SIG-M5 (cell line): ENCODE results near the gene ATP13A1.

Experiments used
- DNase-seq: peaks from one replicate; lab custom pipeline; 2025; lab: John Stamatoyannopoulos, UW

ATP13A1 gene

DNA sequence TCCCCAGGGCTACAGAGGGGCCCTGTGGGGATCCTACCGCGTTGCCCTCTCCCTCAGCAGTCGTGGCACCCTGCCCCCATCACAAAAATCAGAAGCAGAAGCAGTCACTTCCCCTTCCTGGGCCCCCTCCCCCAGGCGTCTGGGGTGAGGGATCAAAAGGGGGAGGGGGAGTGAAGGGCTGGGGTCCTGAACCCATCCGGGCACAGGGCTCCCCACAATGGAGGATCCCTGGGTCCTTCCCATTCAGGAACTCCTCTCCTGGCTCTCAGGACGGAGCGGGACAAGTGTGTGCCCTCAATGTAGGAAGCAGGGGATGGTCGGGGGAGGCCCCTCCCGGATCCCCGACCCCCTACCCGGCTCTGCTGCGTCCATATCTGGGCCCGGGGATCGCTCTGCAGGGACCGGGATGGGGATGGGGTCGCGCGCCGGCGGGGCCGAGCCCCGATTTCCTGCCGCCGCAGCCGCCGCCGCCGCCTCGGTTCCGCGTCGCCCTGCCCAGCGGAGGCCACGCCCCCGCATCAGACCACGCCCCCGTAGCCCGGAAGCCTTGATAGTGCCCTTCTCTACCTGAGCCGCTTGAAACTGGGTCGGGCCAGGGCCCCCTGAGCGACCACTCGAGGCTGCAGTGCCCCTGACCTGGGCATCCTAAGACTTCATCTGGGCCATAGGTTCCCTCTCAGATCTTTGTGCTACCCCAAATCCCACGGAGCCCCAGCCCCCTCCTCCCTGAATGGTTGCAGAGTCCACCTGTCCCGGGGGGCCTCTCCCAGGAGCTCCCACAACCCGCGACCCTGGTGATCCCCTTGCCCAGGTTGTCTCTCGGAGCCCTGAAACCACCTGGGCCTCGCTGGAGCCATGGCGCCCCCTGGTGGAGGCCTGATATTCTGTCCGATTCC is 20.1 kb downstream of the ATP13A1 start, which contains the start of gene GMIP:
TSS of gene GMIP (minus strand) at position 500 of the 896 bp plus-strand sequence. CDS start at position 372, 128 bp downstream.
- peak; percentile 7 for DNase-seq

DNA sequence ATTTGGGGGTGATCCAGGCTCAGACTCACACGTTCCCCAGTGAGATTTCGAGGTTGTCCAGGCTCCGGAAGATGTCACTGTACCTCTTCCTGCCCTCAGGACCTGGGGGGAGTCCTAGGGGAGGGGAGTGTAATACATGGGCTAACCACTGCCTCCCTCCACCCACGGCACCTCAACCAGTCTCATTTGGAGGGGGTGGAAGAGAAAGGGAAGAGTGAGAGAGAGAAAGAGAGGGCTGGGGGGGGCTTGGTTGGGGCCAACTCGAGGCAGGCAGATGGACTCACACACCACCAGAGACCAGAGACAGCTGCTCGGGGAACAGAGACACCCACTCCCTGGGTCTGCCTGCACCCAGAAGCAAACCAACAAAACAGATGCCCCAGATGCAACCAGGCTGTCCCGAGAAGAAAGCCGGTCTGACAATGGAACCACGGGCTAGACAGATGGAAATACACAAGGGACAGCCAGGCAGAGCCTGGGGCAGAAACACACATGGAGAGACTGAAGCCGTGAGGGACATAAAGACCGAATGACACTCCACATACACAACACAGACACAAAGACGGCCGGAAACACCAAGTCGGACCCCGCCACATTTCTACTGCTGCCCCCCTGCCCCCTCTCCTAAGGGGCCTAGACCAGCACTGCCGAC is 20.8 kb downstream of the ATP13A1 start:
- no peak for DNase-seq

DNA sequence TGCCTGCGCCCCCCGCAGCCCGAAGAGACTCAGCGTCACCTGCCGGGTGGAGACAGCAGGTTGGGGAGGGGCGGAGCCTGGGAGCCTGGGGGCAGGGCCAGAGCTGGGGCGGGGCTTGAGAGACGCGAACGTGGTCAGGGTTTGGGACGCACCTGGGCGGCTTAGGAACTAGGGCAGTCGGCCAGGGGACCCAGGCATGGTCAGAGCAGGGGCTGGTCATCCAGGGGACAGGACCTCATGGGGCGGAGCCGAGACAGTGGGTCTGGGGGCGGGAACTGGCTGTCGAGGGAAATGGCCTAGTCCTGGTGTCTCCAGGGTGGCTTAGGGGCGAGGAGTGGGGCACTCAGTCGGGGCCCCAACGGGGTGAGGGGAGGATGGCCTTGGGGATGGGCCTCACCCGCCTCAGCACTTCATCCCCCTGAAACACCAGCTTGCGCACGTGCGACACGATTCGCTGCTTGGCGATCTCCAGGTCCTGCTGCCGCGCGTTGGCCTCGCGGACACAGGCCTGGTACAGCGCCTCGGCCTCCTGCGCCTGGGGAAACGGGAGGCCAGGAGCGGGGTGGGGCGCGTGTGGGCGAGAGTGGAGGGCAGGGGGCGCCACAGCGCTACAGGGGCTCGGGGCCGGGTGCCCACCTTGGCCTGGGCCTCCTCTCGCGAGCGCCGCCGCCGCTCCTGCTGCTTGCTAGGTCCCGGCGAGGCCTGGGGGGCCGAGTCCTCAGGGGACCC is 25.8 kb downstream of the ATP13A1 start:
- DNase-seq: no peak

DNA sequence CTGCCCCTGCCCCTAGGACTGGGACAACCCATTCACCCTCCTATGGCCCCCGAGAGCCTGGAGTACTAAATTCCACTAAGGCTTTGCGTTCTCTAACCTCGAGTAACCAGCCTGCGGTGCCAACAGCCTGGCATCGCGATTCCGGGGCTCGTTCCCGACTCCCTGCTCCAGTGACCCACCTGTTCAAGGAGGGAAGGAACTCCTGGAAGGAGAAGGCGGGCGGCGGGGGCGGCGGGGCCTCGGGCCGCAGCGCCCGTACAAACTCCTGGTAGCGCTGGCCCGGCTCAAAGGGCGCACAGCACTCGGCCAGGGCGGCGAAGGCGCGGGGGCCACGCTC is 26.3 kb downstream of the ATP13A1 start:
- no peak for DNase-seq

DNA sequence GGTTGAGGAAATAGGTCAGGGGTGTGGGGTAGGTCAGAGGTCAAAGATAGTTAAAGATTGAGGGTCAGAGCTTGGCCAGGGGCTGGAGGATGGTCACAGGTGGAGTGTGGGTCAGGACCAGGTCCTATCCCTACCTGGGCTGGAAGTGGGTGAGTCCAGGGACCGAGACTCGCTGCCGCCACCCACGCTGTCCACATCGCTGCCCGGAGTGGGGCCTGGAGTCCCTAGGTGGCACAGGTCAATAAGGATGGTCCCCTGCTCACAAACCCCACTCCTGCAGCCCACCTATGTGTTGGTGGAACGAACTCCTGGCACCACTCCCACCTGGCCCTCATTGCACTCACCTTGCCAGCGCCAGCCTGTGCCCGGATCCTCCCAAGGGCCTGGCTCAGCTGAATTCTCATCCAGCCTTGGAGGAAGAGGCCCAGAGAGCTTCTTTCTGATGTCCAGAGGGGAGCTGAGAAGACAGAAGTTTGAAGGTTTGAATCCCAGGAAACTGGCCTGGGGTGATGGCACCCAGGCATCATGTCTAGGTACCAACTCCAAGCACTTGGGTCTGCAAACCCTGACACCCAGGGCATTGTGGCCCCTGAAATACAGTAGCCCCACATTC is 26.8 kb downstream of the ATP13A1 start:
- DNase-seq: no peak

DNA sequence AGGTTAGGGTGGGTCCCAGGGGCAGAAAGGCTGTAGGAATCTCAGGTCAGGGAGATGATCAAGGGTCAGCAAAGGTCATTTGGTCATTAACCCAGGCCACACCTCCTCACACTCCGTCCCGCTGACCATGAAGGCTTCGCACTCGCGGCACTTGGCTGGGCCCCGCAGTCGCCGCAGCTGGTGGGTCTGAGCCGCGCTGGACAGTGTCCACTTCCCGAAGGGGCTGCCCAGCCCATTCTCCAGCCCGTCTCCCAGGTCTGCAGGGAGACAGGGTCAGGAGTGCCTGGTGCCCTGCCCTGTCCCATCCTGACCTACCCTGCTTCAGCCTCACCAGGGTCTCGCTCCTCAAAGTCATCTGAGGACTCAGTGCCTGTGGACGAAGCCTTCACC is 28.2 kb downstream of the ATP13A1 start:
- no peak for DNase-seq

DNA sequence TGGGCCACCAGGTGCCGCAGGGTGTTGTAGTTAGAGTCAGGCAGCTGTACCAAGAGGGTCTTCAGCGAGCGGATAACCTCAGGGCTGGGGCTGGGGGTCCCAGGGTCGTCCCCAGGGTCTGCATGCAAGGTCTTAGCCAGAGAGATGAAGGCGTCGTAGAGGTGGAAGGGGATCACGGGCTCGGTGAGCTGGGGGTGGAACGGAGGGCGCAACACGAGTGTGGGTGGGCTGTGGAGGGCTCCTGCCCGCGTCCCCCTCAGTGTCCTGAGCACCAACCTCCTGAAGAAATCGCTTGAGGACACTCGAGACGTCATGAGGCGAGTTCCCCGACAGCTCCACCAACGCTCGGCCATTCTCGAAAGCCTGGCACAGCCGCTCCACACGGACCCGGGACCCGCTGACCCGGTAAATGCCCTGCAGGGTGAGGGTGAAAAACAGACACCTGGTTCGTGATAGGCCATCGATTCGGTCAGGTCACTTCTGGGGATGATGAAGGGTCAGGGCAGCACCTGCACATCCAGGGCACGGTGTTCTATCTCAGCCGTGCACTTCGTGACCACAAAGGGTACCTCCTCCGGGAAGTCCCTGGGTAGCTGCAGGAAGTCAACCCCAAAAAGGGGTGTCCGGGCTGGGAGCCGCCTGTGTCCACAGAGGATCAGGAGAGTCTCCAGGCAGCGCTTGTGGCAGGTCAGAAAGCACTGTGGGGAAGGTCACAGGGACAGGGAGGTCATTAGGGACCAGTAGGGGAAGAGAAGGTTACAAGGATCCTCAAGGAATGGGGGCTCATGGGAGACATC is 28.8 kb downstream of the ATP13A1 start:
- DNase-seq: no peak

DNA sequence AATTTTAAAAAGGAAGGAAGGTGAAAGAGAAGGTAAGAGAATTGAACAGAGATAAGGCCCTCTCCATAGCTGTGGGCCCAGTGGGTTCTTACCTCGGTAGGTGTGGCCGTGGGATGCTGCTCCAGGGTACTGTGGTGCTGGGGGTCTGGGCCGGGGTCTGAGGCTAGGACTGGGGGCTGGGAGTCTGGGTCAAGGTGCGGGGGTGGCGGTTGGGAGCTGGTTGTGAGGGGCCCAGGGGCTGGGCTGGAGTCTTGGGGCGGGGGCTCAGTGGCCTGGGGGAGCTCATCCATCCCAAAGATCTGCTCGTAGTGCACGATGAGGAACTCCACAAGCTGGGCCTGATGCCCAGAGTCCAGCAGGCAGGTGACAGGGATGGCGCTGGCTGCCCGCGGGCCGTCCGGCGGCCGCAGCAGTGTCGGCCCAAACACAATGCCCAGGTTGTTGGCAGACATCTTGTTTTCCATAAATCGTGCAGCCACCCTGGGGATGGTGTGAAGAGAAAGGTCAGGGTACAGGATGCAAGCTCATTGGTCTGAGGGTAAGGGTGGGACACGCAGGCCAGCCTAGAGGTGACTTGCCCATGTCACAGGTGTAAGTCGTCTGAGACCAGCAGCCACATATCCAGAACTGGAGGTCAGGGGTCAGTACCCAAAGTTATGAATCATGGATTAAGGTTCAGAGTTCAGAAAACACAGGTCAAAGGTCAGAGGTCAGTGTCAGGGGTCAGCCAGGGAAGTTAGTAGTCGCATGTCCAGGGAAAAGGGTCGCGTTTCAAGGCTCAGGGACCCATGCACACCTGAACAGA is 29.6 kb downstream of the ATP13A1 start:
- DNase-seq: no peak

DNA sequence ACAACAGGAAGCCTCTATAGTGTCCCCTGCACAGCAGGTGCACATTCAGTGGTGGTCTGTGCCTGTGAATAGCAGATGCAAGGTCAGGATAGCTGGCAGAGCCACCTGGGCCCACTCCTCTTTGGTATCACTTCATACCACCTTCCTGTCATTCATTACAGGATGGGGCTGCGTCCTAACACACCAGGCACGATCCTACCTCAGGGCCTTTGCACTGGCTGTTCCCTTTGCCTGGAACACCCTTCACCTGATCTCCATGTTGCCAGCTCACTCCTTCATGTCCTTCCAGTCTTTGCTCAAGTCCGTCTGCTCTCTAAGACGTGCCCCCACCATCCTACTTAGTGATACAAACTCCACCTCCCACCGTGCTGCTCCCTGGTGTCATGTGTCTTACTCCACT is 30.8 kb downstream of the ATP13A1 start:
- DNase-seq: no peak

DNA sequence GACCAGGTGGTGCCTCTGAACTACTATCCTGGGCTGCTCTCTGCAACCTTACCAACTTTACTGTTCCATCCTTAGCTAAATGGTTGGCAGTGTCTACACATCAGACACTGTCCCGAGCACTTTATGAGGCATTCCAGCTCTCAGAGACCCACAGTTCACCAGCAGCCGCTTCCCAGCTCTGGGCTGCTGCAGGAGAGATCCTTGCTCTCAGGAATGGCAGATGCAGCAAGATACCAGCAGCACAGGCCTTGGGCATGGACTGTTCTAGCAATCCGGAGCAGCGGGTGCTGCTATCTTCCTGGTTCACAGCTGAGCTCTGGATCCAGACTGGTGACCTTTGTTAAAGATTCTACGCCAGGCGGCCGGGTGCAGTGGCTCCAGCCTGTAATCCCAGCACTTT is 32.1 kb downstream of the ATP13A1 start:
- no peak for DNase-seq

DNA sequence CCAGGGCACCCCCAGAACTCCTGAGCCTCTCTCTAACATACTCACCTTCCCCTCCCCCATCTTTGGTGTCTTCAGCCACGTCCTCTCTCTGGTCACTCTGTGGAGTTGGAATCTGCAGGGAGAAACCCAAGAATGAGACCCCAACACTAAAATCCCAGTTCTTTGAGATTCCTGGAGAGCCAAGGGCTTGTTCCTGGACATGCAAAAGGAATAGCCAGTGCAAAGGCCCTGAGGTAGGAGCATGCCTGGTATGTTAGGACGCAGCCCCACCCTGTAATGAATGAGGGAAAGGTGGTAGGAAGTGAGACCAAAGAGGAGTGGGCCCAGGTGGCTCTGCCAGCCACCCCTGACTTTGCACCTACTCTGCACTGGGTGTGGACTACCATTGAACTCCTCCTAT is 33.0 kb downstream of the ATP13A1 start:
- DNase-seq: no peak

DNA sequence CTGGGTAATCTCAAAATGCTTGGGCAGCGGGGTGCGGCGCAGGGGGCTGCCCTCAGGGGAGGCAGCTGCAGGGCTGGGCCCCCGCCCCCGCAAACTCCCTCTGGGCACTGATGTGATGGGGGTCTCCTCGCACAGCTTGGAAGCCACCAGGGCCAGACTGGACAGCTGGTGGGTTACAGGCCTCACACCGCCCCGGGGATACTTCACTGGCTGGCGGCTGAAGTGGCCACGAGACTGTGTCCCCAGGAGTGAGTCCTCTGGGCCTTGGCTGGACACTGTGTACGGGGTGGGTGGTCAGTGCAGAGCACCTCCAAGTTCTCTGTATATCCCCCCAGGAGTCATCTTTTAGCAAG is 33.4 kb downstream of the ATP13A1 start:
- no peak for DNase-seq

DNA sequence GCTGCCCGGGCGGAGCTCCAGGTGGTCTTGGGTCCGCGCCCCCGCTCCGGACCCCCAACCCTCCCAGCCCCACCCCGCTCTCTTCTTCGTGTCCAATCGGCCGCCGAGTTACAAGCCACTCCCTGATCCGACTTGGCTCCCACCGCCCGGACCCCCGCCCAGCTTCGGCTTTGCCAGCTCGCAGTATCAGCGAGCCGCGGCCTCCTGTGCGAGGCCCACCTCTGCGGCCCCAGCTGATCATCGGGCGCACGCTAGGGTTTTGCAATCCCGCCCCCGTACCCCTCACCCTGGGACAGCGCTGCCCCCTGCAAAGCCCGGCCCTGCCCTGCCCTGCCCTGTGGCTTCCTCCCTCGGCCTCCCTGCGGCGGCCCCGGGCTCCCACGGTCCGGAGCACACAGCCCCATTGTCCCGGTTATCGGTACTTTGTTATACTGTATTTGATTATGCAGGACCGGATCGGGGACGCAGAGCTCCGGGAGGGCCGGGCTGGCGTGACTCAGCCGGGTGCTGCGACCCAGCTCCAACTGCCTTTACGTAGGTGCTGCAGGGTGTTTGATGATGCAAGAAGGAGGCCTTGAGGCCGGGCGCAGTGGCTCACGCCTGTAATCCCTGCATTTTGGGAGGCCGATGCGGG is 34.9 kb downstream of the ATP13A1 start:
- no peak for DNase-seq

DNA sequence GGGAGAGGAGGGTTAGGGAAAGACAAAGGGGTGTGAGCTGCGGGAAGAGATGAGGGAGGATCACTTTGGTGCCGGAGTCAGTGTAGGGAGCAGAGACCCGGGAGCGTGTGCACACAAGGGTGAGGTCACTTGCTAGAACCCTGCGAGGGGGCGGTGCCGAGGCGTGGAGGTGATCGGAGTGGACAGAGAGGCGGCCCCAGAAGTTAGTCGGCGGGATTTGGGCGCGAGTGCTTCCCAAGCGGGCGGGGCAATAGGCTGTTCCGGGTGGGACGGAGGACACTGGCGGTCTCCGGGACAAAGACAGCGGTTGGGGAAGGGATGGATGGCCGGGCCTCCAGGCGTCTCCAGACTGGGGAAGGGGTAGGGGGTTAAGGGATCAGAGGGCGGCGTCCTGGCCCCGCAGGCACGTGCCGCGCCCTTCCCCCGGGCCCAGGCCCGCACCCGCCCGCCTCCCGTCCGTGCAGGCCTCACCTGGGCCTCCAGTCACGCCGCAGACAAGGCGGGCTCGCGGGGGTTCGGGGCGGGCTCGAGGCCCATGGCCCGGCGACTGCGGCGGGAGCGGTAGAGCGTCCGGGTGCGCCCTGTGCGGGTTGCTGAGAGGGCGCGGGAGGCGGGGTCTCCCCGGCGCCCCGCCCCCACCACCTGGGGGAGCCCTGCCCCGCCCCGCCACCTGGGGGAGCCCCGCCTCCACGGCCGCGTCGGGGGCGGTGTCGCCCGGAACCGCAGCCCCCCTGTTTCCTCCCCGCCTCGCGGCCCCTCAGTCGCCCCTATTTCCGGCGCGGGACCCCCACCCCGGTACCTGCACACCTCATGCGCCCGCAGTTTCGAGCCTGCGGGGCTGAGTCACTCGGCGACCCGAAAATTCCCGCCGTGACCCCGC is 35.6 kb downstream of the ATP13A1 start, which contains the start of gene LPAR2:
TSS of gene LPAR2 (minus strand) at position 600 of the 880 bp plus-strand sequence. CDS start 945 bp downstream, outside the sequence.
- DNase-seq: no peak

DNA sequence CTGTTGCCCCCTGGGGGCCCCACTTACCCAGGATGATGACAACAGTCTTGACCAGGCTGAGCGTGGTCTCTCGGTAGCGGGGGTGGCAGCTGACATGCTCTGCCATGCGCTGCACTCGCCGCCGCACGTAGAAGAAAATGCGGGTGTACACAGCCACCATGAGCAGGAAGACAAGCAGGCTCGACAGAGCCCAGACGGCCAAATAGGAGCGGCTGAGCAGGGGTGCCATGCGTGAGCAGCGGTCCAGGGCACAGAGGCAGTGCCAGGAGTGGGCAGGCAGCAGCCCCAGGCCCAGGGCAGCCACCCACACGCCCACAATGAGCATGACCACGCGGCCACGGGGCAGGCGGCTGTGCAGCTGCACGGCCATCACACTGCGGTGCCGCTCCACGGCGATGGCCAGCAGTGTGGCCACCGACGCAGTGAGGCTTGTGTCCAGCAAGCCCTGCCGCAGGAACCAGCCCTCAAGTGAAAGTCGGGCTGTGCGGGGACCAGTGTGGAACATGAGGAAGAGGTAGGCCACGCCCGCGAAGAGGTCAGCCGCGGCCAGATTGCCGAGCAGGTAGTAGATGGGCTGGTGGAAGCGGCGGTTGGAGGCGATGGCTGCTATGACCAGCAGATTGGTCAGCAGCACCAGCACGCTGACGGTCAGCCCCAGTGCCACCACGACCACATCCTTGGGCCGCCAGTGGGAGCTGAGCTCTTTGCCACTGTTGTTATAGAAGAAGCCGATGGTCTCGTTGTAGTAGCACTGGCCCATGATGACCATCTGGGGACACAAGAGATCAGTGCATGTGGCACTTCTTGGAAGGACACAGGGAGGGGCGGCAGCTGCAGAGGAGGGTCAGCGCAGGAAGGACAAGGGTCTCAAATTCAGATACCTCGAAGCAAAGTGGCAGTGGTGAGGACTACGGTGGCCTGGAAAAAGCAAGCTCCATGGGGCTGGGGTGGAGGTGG is 36.7 kb downstream of the ATP13A1 start:
- no peak for DNase-seq

DNA sequence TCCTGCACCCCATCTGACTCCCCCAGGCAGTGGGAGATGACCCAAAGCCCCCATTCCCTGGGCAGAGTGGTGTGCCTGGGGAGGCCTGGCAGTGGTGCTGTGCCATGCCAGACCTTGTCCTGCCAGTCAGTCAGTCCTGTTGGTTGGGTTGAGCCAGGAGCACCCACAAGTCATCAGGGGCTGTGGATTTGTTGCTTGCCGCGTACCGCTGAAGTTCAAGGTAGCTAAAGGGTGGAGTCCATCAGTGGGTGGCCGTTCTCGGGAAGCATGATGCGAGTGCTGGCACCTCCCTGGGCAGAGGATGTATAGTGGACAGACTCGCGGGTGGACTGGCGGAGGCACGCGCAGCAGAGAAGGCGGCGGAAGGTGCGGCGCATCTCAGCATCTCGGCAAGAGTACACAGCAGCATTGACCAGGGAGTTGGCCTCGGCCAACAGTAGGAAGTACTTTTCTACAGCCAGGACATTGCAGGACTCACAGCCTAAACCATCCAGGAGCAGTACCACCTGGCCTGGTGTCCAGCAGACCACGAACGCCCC is 39.4 kb downstream of the ATP13A1 start:
- DNase-seq: no peak

DNA sequence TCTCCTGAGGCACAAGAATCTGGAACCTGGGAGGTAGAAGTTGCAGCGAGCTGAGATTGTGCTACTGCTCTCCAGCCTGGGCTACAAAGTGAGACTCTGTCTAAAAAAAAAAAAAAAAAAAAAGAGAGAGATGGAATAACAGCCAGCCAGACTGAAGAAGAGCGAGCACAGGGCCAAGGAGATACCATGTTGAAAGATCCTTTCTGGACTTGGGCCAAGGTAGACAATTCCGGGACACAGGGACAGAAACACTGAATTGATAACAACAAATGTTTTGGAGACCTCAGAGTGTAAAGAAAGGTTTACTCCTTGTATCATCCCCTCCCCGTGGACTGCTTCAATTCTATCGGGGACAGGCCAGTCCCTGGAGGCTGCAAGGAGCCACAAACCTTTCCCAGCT is 40.1 kb downstream of the ATP13A1 start:
- no peak for DNase-seq

DNA sequence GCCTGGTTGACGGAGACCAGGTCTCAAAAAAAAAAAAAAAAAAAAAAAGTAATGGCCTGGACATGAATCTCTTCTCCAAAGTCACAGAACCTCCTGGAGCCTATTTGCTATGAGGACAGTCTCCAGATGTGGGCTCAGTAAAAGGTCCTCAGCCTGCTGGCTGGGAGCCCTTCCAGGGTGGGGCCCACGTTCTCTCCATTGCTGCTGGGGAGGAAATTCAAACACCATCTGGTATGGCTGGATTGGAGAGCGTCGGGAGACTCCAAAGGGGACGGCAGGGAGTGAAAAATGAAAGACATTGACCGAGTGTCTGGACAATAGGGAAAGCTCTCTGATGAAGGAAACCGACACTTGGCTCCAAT is 43.6 kb downstream of the ATP13A1 start:
- no peak for DNase-seq
